IMR-90 (cell line): Measurements from ENCODE around the gene CEP104. TPM values are rescaled to one million over a fixed set of nuclear protein-coding genes. Genes with fewer than 3 reads are reported as not detected.

Experiments used
- ATAC-seq: fragments of 200-7000 bp; cut with Tn5 transposase; 2 replicates; pipeline ENCODE4 v1.9.1; 2020; ENCODE audit warnings: low read depth, mild to moderate bottlenecking, moderate library complexity
- BruUV-seq: library from RNA; stranded (reverse); fragments of 400-500 nt; replicated peaks from 2 replicates; lab custom pipeline; 2021; lab: Mats Ljungman, UMichigan
- CTCF ChIA-PET: fragments of 300-600 bp; formaldehyde crosslinking; extraction: SDS; loops from one replicate; lab custom pipeline; 2021; ENCODE audit warnings: antibody characterized with exemption; lab: Yijun Ruan, JAX
- POLR2A ChIA-PET: fragments of 300-600 bp; sonication (Branson Sonifier 250); formaldehyde crosslinking; loops from one replicate; lab custom pipeline; 2022; ENCODE audit warnings: antibody characterized with exemption; ENCODE audit not compliant: unreplicated experiment; lab: Charles Lee
- DNase-seq: peaks from one replicate; pipeline ENCODE4 v3.0.0; 2013
- H2AFZ ChIP-seq: replicated peaks from 2 replicates; pipeline ENCODE3; 2013; ENCODE audit warnings: low read length, mild to moderate bottlenecking; ENCODE audit not compliant: poor library complexity
- H2AK5ac ChIP-seq: 2 replicates; pipeline ENCODE4 v1.6.1; 2013; ENCODE audit warnings: low read depth, low read length, inconsistent platforms
- H2AK9ac ChIP-seq: replicated peaks from 2 replicates; pipeline ENCODE3; 2013; ENCODE audit warnings: mild to moderate bottlenecking, low read depth, low read length, moderate library complexity; ENCODE audit not compliant: poor library complexity
- H2BK120ac ChIP-seq: 2 replicates; pipeline ENCODE4 v1.6.1; 2013; ENCODE audit warnings: low read depth, low read length, inconsistent platforms
- H2BK15ac ChIP-seq: 3 replicates; pipeline ENCODE4 v1.6.1; 2013; ENCODE audit warnings: low read depth, low read length, inconsistent platforms
- H2BK20ac ChIP-seq: 2 replicates; pipeline ENCODE4 v1.6.1; 2013; ENCODE audit warnings: low read depth, mild to moderate bottlenecking, inconsistent platforms, low read length, moderate library complexity
- H2BK5ac ChIP-seq: 2 replicates; pipeline ENCODE4 v1.6.1; 2013; ENCODE audit warnings: mild to moderate bottlenecking, low read depth, low read length, inconsistent platforms; ENCODE audit not compliant: poor library complexity, severe bottlenecking
- H3K14ac ChIP-seq: replicated peaks from 2 replicates; pipeline ENCODE4 v1.6.1; 2013; ENCODE audit warnings: low read depth, low read length, inconsistent platforms
- H3K18ac ChIP-seq: 2 replicates; pipeline ENCODE4 v1.6.1; 2013; ENCODE audit warnings: low read depth, low read length, control low read depth
- H3K23ac ChIP-seq: 2 replicates; pipeline ENCODE4 v1.6.1; 2013; ENCODE audit warnings: low read depth, low read length, inconsistent platforms
- H3K27ac ChIP-seq: 2 replicates; pipeline ENCODE4 v1.5.1; 2013; ENCODE audit warnings: mild to moderate bottlenecking, control low read depth, low read length; ENCODE audit not compliant: insufficient read depth
- H3K27me3 ChIP-seq: 2 replicates; pipeline ENCODE4 v1.6.1; 2013; ENCODE audit warnings: low read length; ENCODE audit not compliant: control insufficient read depth, insufficient read depth
- H3K36me3 ChIP-seq: 2 replicates; pipeline ENCODE4 v1.6.1; 2013; ENCODE audit warnings: low read length, mixed read lengths; ENCODE audit not compliant: control insufficient read depth, insufficient read depth
- H3K4ac ChIP-seq: 2 replicates; pipeline ENCODE4 v1.6.1; 2013; ENCODE audit warnings: low read depth, low read length, inconsistent platforms
- H3K4me1 ChIP-seq: 2 replicates; pipeline ENCODE4 v1.6.1; 2013; ENCODE audit warnings: low read length, mixed read lengths; ENCODE audit not compliant: control insufficient read depth, insufficient read depth
- H3K4me2 ChIP-seq: 2 replicates; pipeline ENCODE4 v1.6.1; 2013; ENCODE audit warnings: low read depth, mild to moderate bottlenecking, control low read depth, low read length, moderate library complexity
- H3K4me3 ChIP-seq: 2 replicates; pipeline ENCODE4 v1.5.1; 2013; ENCODE audit warnings: low read depth, mild to moderate bottlenecking, control low read depth, low read length, moderate library complexity; ENCODE audit not compliant: insufficient read depth
- H3K56ac ChIP-seq: 2 replicates; pipeline ENCODE4 v1.6.1; 2013; ENCODE audit warnings: low read length, inconsistent platforms; ENCODE audit not compliant: insufficient read depth; ENCODE audit errors: extremely low read depth
- H3K79me1 ChIP-seq, 2 experiments: 2 replicates each; pipeline ENCODE4 v1.6.1; 2013; ENCODE audit warnings: low read length in 2 of 2, inconsistent platforms in 1 of 2, low read depth in 1 of 2
- H3K9ac ChIP-seq: 2 replicates; pipeline ENCODE4 v1.6.1; 2013; ENCODE audit warnings: low read depth, low read length, control low read depth
- H3K9me1 ChIP-seq: 2 replicates; pipeline ENCODE4 v1.6.1; 2013; ENCODE audit warnings: low read length, inconsistent platforms; ENCODE audit not compliant: insufficient read depth
- H3K9me3 ChIP-seq: 2 replicates; pipeline ENCODE4 v1.6.1; 2013; ENCODE audit warnings: low read length; ENCODE audit not compliant: control insufficient read depth, insufficient read depth
- H4K20me1 ChIP-seq: 2 replicates; pipeline ENCODE4 v1.6.1; 2013; ENCODE audit warnings: low read length, inconsistent platforms; ENCODE audit not compliant: insufficient read depth
- H4K5ac ChIP-seq: 2 replicates; pipeline ENCODE4 v1.6.1; 2013; ENCODE audit warnings: mild to moderate bottlenecking, low read depth, low read length, control low read depth
- H4K8ac ChIP-seq, 2 experiments: 2 replicates each; pipeline ENCODE4 v1.6.1; 2013; ENCODE audit warnings: low read depth in 2 of 2, low read length in 2 of 2, control low read depth in 1 of 2, inconsistent platforms in 1 of 2
- H4K91ac ChIP-seq: 2 replicates; pipeline ENCODE4 v1.6.1; 2013; ENCODE audit warnings: low read depth, low read length, inconsistent platforms; ENCODE audit not compliant: insufficient read depth
- BHLHE40 ChIP-seq: fragments of 150-350 bp; IDR thresholded peaks from 2 replicates; pipeline ENCODE4 v1.6.1; 2016; ENCODE audit warnings: mild to moderate bottlenecking, low read depth, low read length
- CEBPB ChIP-seq: IDR thresholded peaks from 2 replicates; pipeline ENCODE4 v1.6.1; 2012; ENCODE audit warnings: low read depth, low read length, improper control_type of control experiment
- ELK1 ChIP-seq: fragments of 150-350 bp; IDR thresholded peaks from 2 replicates; pipeline ENCODE4 v1.6.1; 2016; ENCODE audit warnings: low read depth, mild to moderate bottlenecking, low read length, moderate library complexity, borderline replicate concordance
- MAFK ChIP-seq: IDR thresholded peaks from 2 replicates; pipeline ENCODE4 v1.6.1; 2012; ENCODE audit warnings: low read depth, low read length, improper control_type of control experiment
- MAZ ChIP-seq: IDR thresholded peaks from 2 replicates; pipeline ENCODE4 v1.6.1; 2012; ENCODE audit warnings: low read depth, mild to moderate bottlenecking, low read length, improper control_type of control experiment, moderate library complexity, borderline replicate concordance
- MXI1 ChIP-seq: IDR thresholded peaks from 2 replicates; pipeline ENCODE4 v1.6.1; 2012; ENCODE audit warnings: low read depth, mild to moderate bottlenecking, low read length, moderate library complexity, borderline replicate concordance
- NFE2L2 ChIP-seq: fragments of 150-350 bp; IDR thresholded peaks from 2 replicates; pipeline ENCODE4 v1.6.1; 2016; ENCODE audit warnings: low read depth, mild to moderate bottlenecking, low read length
- POLR2A ChIP-seq: IDR thresholded peaks from 2 replicates; pipeline ENCODE4 v1.6.1; 2012; ENCODE audit warnings: mild to moderate bottlenecking, low read depth, low read length
- RAD21 ChIP-seq: IDR thresholded peaks from 2 replicates; pipeline ENCODE4 v1.6.1; 2012; ENCODE audit warnings: low read length, improper control_type of control experiment
- RCOR1 ChIP-seq: IDR thresholded peaks from 2 replicates; pipeline ENCODE4 v1.6.1; 2012; ENCODE audit warnings: mild to moderate bottlenecking, low read length, improper control_type of control experiment; ENCODE audit not compliant: insufficient replicate concordance
- SMC3 ChIP-seq: fragments of 150-350 bp; IDR thresholded peaks from 2 replicates; pipeline ENCODE4 v1.6.1; 2016; ENCODE audit warnings: low read depth, mild to moderate bottlenecking, antibody characterized with exemption, low read length, moderate library complexity
- USF2 ChIP-seq: fragments of 150-350 bp; IDR thresholded peaks from 2 replicates; pipeline ENCODE4 v1.6.1; 2017; ENCODE audit warnings: mild to moderate bottlenecking, antibody characterized with exemption, low read length, low read depth
- WGBS, 2 experiments: methylation state at CpG; one replicate each; pipeline versions ENCODE4 v1.1.5 to v1.1.7; 2013; ENCODE audit warnings: missing lambda C conversion rate in 2 of 2; ENCODE audit not compliant: insufficient read length in 1 of 2; ENCODE audit errors: extremely low coverage in 2 of 2; 5-methylcytosine and 5-hydroxymethylcytosine counted together
- dilution Hi-C: fragments of 300-500 bp; cut with HindIII; formaldehyde crosslinking; loops from one replicate; pipeline ENCODE4 v1.14.3; 2018; ENCODE audit warnings: low sequenced_read_pairs; ENCODE audit not compliant: unreplicated experiment
- in situ Hi-C: fragments of 300-500 bp; cut with MboI; formaldehyde crosslinking; loops from 3 replicates; pipeline ENCODE4 v1.14.3; 2019; ENCODE audit warnings: low sequenced_read_pairs, inconsistent platforms, mixed read lengths
- intact Hi-C: fragments of 100-400 bp; cut with micrococcal nuclease; formaldehyde crosslinking; loops from 2 replicates; pipeline ENCODE4 v1.10.0; 2022
- polyA plus RNA-seq, 3 experiments: library from polyadenylated mRNA; depleted of rRNA; stranded (reverse); fragments of >200 nt; gene quantifications; 2 replicates each; pipeline ENCODE4 v1.2.3, GENCODE V29; 2012; ENCODE audit warnings: low replicate concordance in 1 of 3
- total RNA-seq: library from RNA; depleted of rRNA; stranded (reverse); fragments of >200 nt; gene quantifications from 2 replicates; pipeline ENCODE4 v1.2.3, GENCODE V29; 2012

Gene CEP104
- total and polyA plus RNA-seq, 2 of the 4 experiments (the other 2 are of a cell fraction) = 14.3 to 17.5 TPM

GRCh38 chr1:3904006-3904842, 47.2 kb upstream of the CEP104 start (continued):
- no peak for TF ChIP-seq USF2

GRCh38 chr1:3903141-3904005, 46.4 kb upstream of the CEP104 start:
- Histone ChIP-seq H3K4me2 (no peak overlapping the region), H3K4me3 (no peak overlapping the region), H2BK15ac (no peak overlapping the region), H4K91ac (no peak overlapping the region), H4K5ac (no peak overlapping the region), H2AFZ (peak overlapping the region; percentile 18), H3K4ac (no peak overlapping the region), H3K9me3 (no peaks in the 10 kb centered on the region), H3K9me1 (no peaks in the 10 kb centered on the region; the same call in 1 of the 2 replicates), H2BK5ac (no peak overlapping the region), H4K20me1 (no peaks in the 10 kb centered on the region), H3K18ac (no peak overlapping the region), H3K9ac (no peak overlapping the region), H3K14ac (no peak overlapping the region), H3K36me3 (no peaks in the 10 kb centered on the region), H4K8ac (no peak overlapping the region), H2AK5ac (no peak overlapping the region), H3K4me1 (no peaks in the 10 kb centered on the region), H2BK20ac (no peak overlapping the region), H3K27me3 (no peaks in the 10 kb centered on the region), H3K27ac (no peak overlapping the region), H3K56ac (no peak overlapping the region), H3K23ac (no peak overlapping the region), H2BK120ac (no peak overlapping the region), H2AK9ac (no peak overlapping the region), H3K79me1 (peaks cover 0 to 8% of the 10 kb centered on the region in 2 experiments; a peak in 1 of 4 replicates)
- BruUV-seq = no TSS peak
- DNase-seq (no peak), ATAC-seq (no peak)
- CTCF ChIA-PET = interaction anchor here (1.1 kb wide), 1 partner anchor 45 kb away, joined by 4 read pairs; no protein-coding TSS in a partner anchor
- WGBS, 2 experiments = 60% methylated on average over 5 of the region's 16 CpGs; no CpG with 5 or more reads in 1 of the 2 experiments
- in situ Hi-C loops = loop anchor here (25.0 kb wide), 1 partner anchor 2009 kb away; no protein-coding TSS in a partner anchor
- POLR2A ChIA-PET = no interaction called here
- dilution Hi-C loops = no loop called here
- intact Hi-C loops = no loop called here
- no peak for TF ChIP-seq CEBPB
- TF ChIP-seq RAD21 = no peak
- no peak for TF ChIP-seq POLR2A
- TF ChIP-seq ELK1 = no peak
- no peak for TF ChIP-seq MAFK
- no peak for TF ChIP-seq NFE2L2
- no peak for TF ChIP-seq MXI1
- no peak for TF ChIP-seq BHLHE40
- no peak for TF ChIP-seq RCOR1
- no peak for TF ChIP-seq SMC3
- no peak for TF ChIP-seq MAZ
